Loucy (cell line): Measurements from ENCODE around the gene AKAP13.

ENCODE experiments used
- CTCF ChIP-seq: fragments of 200-600 bp; sonication (generic); conservative IDR thresholded peaks from 2 replicates; pipeline ENCODE4 v1.5.1; 2014; ENCODE audit warnings: mild to moderate bottlenecking, antibody characterized with exemption, low read length
- EZH2phosphoT487 ChIP-seq: fragments of 200-600 bp; IDR thresholded peaks from 2 replicates; pipeline ENCODE4 v1.6.1; 2018; ENCODE audit warnings: antibody characterized with exemption, mild to moderate bottlenecking, moderate library complexity, borderline replicate concordance

- no peak for TF ChIP-seq EZH2phosphoT487
- no peak for TF ChIP-seq CTCF
Measured at GRCh38 chr15:85642693-85643066, 262.3 kb downstream of the AKAP13 start.
